ENCODE results near the gene PLOD3.

GRCh38 chr7:101241443-101242349 is 24.3 kb upstream of the PLOD3 start:
- TF ChIP-seq, protein P1, sequence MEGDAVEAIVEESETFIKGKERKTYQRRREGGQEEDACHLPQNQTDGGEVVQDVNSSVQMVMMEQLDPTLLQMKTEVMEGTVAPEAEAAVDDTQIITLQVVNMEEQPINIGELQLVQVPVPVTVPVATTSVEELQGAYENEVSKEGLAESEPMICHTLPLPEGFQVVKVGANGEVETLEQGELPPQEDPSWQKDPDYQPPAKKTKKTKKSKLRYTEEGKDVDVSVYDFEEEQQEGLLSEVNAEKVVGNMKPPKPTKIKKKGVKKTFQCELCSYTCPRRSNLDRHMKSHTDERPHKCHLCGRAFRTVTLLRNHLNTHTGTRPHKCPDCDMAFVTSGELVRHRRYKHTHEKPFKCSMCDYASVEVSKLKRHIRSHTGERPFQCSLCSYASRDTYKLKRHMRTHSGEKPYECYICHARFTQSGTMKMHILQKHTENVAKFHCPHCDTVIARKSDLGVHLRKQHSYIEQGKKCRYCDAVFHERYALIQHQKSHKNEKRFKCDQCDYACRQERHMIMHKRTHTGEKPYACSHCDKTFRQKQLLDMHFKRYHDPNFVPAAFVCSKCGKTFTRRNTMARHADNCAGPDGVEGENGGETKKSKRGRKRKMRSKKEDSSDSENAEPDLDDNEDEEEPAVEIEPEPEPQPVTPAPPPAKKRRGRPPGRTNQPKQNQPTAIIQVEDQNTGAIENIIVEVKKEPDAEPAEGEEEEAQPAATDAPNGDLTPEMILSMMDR (IDR thresholded peaks at IDR 0.05): no peak
- no peak for TF ChIP-seq POLR2A (IDR thresholded peaks at IDR 0.05)

Data from thyroid gland (tissue), 4 donors.